K562 (cell line): ENCODE data around the gene KMT5C. TPM values are rescaled to one million over a fixed set of nuclear protein-coding genes. Genes with fewer than 3 reads are reported as not detected.
A peak's percentile ranks its signal among the peaks of the same experiment; 100 is the strongest.

Source experiments
- ATAC-seq: fragments of 200-7000 bp; cut with Tn5 transposase; 3 replicates; pipeline ENCODE4 v1.9.1; 2020; ENCODE audit warnings: moderate library complexity
- BruUV-seq: library from RNA; stranded (reverse); fragments of 400-500 nt; replicated peaks from 2 replicates; lab custom pipeline; 2021; lab: Mats Ljungman, UMichigan
- CTCF ChIA-PET: fragments of 300-600 bp; formaldehyde crosslinking; extraction: SDS; loops from one replicate; lab custom pipeline; 2021; ENCODE audit warnings: low intra/inter-chr PET ratio; lab: Yijun Ruan, JAX
- POLR2A ChIA-PET: fragments of 300-600, 350-650 bp; sonication (Branson Sonifier 250); formaldehyde crosslinking; extraction: SDS; loops from one replicate; lab custom pipeline; 2021; ENCODE audit warnings: antibody characterized with exemption, inconsistent platforms; lab: Yijun Ruan, JAX
- DNase-seq, 4 experiments: peaks; one replicate each; pipeline versions ENCODE4 v3.0.0 to v3.0.0-alpha.2; 2011 to 2018; ENCODE audit warnings: low spot score in 3 of 4, mixed read lengths in 3 of 4; ENCODE audit errors: extremely low read depth in 1 of 4
- FAIRE-seq: peaks from 2 replicates; lab custom pipeline; 2011; peaks lifted over from hg19 to GRCh38; lab: Jason Lieb, UNC
- H2AFZ ChIP-seq: 2 replicates; pipeline ENCODE4 v1.6.0; 2011; ENCODE audit warnings: low read depth, low read length, control low read depth, inconsistent platforms
- H3K27ac ChIP-seq: fragments of 200-600 bp; 3 replicates; pipeline ENCODE4 v1.8.0; 2011; ENCODE audit warnings: low read depth, mild to moderate bottlenecking, control low read depth, inconsistent platforms, low read length, moderate library complexity, mixed read lengths; ENCODE audit errors: extremely low read depth
- H3K27me3 ChIP-seq, 2 experiments: fragments of 300-600 bp in 1 of 2; 2 replicates in 1 of 2; 3 replicates in 1 of 2; pipeline versions ENCODE4 v1.6.0 to v1.8.0; 2011; ENCODE audit warnings: inconsistent platforms in 2 of 2, low read length in 2 of 2, mild to moderate bottlenecking in 1 of 2, mixed read lengths in 1 of 2, moderate library complexity in 1 of 2; ENCODE audit not compliant: control insufficient read depth in 2 of 2, insufficient read depth in 2 of 2
- H3K36me3 ChIP-seq: fragments of 300-600 bp; 3 replicates; pipeline ENCODE4 v1.8.0; 2011; ENCODE audit warnings: mild to moderate bottlenecking, low read length, inconsistent platforms; ENCODE audit not compliant: control insufficient read depth, insufficient read depth
- H3K4me1 ChIP-seq, 2 experiments: fragments of 200-600 bp in 1 of 2; replicated peaks in 1 of 2; 2 replicates in 1 of 2; 3 replicates in 1 of 2; pipeline versions ENCODE4 v1.5.1 to v1.8.0; 2011; ENCODE audit warnings: inconsistent platforms in 2 of 2, low read length in 2 of 2, mild to moderate bottlenecking in 1 of 2, mixed read lengths in 1 of 2, moderate library complexity in 1 of 2; ENCODE audit not compliant: control insufficient read depth in 2 of 2, insufficient read depth in 2 of 2
- H3K4me2 ChIP-seq: 2 replicates; pipeline ENCODE4 v1.6.1; 2011; ENCODE audit warnings: low read length, control low read depth, inconsistent platforms, mixed read lengths; ENCODE audit not compliant: insufficient read depth
- H3K4me3 ChIP-seq: fragments of 200-600 bp; sonication (generic), shearing (Covaris generic); 2 replicates; pipeline ENCODE4 v1.5.1; 2016; ENCODE audit warnings: control low read depth, inconsistent platforms
- H3K79me2 ChIP-seq: fragments of 200-600 bp; 3 replicates; pipeline ENCODE4 v1.8.0; 2011; ENCODE audit warnings: low read length, inconsistent platforms; ENCODE audit not compliant: control insufficient read depth, insufficient read depth
- H3K9ac ChIP-seq, 2 experiments: 2 replicates each; pipeline versions ENCODE4 v1.6.0 to v1.6.1; 2011; ENCODE audit warnings: low read depth in 2 of 2, low read length in 2 of 2, control low read depth in 1 of 2, inconsistent platforms in 1 of 2, mild to moderate bottlenecking in 1 of 2, mixed read lengths in 1 of 2; ENCODE audit not compliant: insufficient read depth in 1 of 2
- H3K9me1 ChIP-seq: one replicate; pipeline ENCODE4 v1.6.0; 2011; ENCODE audit warnings: inconsistent platforms, mild to moderate bottlenecking, low read length, moderate library complexity; ENCODE audit not compliant: control insufficient read depth, insufficient read depth
- H3K9me3 ChIP-seq: replicated peaks from 2 replicates; pipeline ENCODE4 v1.5.1; 2011; ENCODE audit warnings: low read depth, low read length, inconsistent platforms; ENCODE audit not compliant: control insufficient read depth, insufficient read depth
- H4K20me1 ChIP-seq: replicated peaks from 2 replicates; pipeline ENCODE4 v1.6.1; 2011; ENCODE audit warnings: low read length, inconsistent platforms, mixed read lengths; ENCODE audit not compliant: control insufficient read depth, insufficient read depth
- GMEB1 ChIP-seq: fragments of 250-450 bp; sonication (Bioruptor Pico); IDR thresholded peaks from 2 replicates; pipeline ENCODE4 v1.4.0; 2020; ENCODE audit warnings: mild to moderate bottlenecking
- ID3 ChIP-seq, 2 experiments: fragments of 250-450 bp in 1 of 2; fragments of 450-650 bp in 1 of 2; sonication (Bioruptor Pico) in 1 of 2; IDR thresholded peaks; 2 replicates each; pipeline versions ENCODE4 v1.6.1 to v1.8.0; 2016 to 2021; ENCODE audit warnings: mild to moderate bottlenecking in 2 of 2, moderate library complexity in 2 of 2, missing compliant biosample characterization in 1 of 2, missing genetic modification characterization in 1 of 2
- KDM5B ChIP-seq: fragments of 200-600 bp; sonication (generic); IDR thresholded peaks from 2 replicates; pipeline ENCODE4 v1.6.1; 2012; ENCODE audit warnings: low read depth, mild to moderate bottlenecking, moderate library complexity, low read length, control low read depth, inconsistent platforms; ENCODE audit not compliant: insufficient replicate concordance
- NR4A1 ChIP-seq, 2 experiments: fragments of 250-450 bp in 1 of 2; fragments of 450-650 bp in 1 of 2; sonication (Bioruptor Pico) in 1 of 2; IDR thresholded peaks; 2 replicates each; pipeline versions ENCODE4 v1.4.0 to v1.6.1; 2016 to 2020; ENCODE audit warnings: mild to moderate bottlenecking in 2 of 2, missing compliant biosample characterization in 1 of 2, missing genetic modification characterization in 1 of 2, moderate library complexity in 1 of 2
- PHF21A ChIP-seq: fragments of 450-650 bp; IDR thresholded peaks from 2 replicates; pipeline ENCODE4 v1.6.1; 2017; ENCODE audit warnings: low read depth, borderline replicate concordance
- PHF8 ChIP-seq: fragments of 200-600 bp; sonication (generic); IDR thresholded peaks from 2 replicates; pipeline ENCODE4 v1.6.1; 2012; ENCODE audit warnings: mixed run types, mild to moderate bottlenecking, inconsistent platforms, low read length, moderate library complexity, borderline replicate concordance
- POLR2AphosphoS5 ChIP-seq: IDR thresholded peaks from 2 replicates; pipeline ENCODE4 v1.6.1; 2011; ENCODE audit warnings: mild to moderate bottlenecking, low read depth, low read length, moderate library complexity; ENCODE audit not compliant: control insufficient read depth, insufficient read depth
- RBBP5 ChIP-seq: fragments of 200-600 bp; sonication (generic); IDR thresholded peaks from 2 replicates; pipeline ENCODE4 v1.6.1; 2012; ENCODE audit warnings: borderline replicate concordance, mild to moderate bottlenecking, low read length, control low read depth, inconsistent platforms; ENCODE audit not compliant: insufficient read depth, poor library complexity, severe bottlenecking
- SIN3B ChIP-seq: fragments of 450-650 bp; IDR thresholded peaks from 2 replicates; pipeline ENCODE4 v1.6.1; 2017; ENCODE audit warnings: low read depth, mild to moderate bottlenecking, moderate library complexity
- TFAP4 ChIP-seq: sonication (generic); formaldehyde crosslinking; IDR thresholded peaks from 2 replicates; pipeline ENCODE4 v1.8.0; 2022; ENCODE audit warnings: missing genetic modification reagents, mild to moderate bottlenecking, moderate library complexity, borderline replicate concordance
- ZBTB7A ChIP-seq: IDR thresholded peaks from 2 replicates; pipeline ENCODE4 v1.6.1; 2011; ENCODE audit warnings: low read depth, mild to moderate bottlenecking, low read length, moderate library complexity, borderline replicate concordance; ENCODE audit not compliant: control insufficient read depth
- WGBS: fragments of 100-300 bp; shearing (Covaris generic); methylation state at CpG from one replicate; pipeline ENCODE4 v1.1.6; 2016; ENCODE audit warnings: low coverage, mixed read lengths; ENCODE audit not compliant: insufficient coverage; ENCODE audit errors: missing lambda C conversion rate; 5-methylcytosine and 5-hydroxymethylcytosine counted together
- in situ Hi-C: fragments of 300-500 bp; cut with MboI; formaldehyde crosslinking; loops from 4 replicates; pipeline ENCODE4 v1.15.0; 2018; ENCODE audit warnings: inconsistent platforms, mixed read lengths
- intact Hi-C: fragments of 100-400 bp; cut with micrococcal nuclease; formaldehyde crosslinking; loops from 2 replicates; pipeline ENCODE4 v1.14.2; 2022
- polyA plus RNA-seq, 8 experiments: library from polyadenylated mRNA; depleted of rRNA in 4 of 8; stranded (reverse) in 5 of 8; unstranded in 3 of 8; fragments of >200 nt; fragmentation: Nextera tagmentation in 2 of 8; fragmentation: Illumina TruSeq in 1 of 8; extraction: Ambion mirVana in 2 of 8; extraction: Trizol in 1 of 8; gene quantifications; 2 replicates each; pipeline versions ENCODE4 v1.2.1 to v1.2.3, GENCODE V29; 2011 to 2014; ENCODE audit warnings: inconsistent platforms in 1 of 8, missing spikeins in 1 of 8
- total RNA-seq, 7 experiments: library from RNA; depleted of rRNA in 6 of 7; stranded (reverse); fragments of >200 nt in 6 of 7; fragmentation: Illumina TruSeq in 2 of 7; extraction: Trizol in 2 of 7; gene quantifications; 2 replicates each; pipeline versions ENCODE4 v1.2.1 to v1.2.3, GENCODE V29; 2011 to 2021; ENCODE audit warnings: low replicate concordance in 1 of 7

The KMT5C gene
- total and polyA plus RNA-seq, 9 of the 15 experiments (the other 6 are each of a cell fraction or from before 2014, with no cell fraction given), result 0.15 to 53.5 (median 16.6) TPM

- TF ChIP-seq ZBTB7A, result 0 out of 2 replicates have a peak, but pooled peaks have one; percentile 15
These were observed 43.8 kb downstream of the KMT5C start (continued) for GRCh38 chr19:55383279-55384130.

GRCh38 chr19:55384131-55384919, 44.6 kb downstream of the KMT5C start, which contains the start of gene TMEM238:
Gene TMEM238, minus strand, starts transcription at chr19:55384292. Its CDS starts 33 bp downstream, at chr19:55384259.
- peak; percentile 15 for ATAC-seq
- CTCF ChIA-PET, result no interaction called here
- intact Hi-C loops, result loop anchor here (2.0 kb wide), 1 partner anchor 168 kb away; no protein-coding TSS in a partner anchor
- 0 out of 2 replicates have a peak, but pooled peaks have one; percentile 19 for TF ChIP-seq PHF21A
- TF ChIP-seq ID3 (CRISPR knock-in tag; IDR thresholded peaks at IDR 0.05), result no peak
- no peak for TF ChIP-seq ID3 (tag; IDR thresholded peaks at IDR 0.05)
- peak; percentile 0; the same call in 1 of the 2 replicates for TF ChIP-seq SIN3B
- peak; percentile 58 for TF ChIP-seq RBBP5
- no peak for TF ChIP-seq NR4A1 (CRISPR knock-in tag; IDR thresholded peaks at IDR 0.05)
- TF ChIP-seq NR4A1 (tag; IDR thresholded peaks at IDR 0.05), result 0 out of 2 replicates have a peak, but pooled peaks have one; percentile 30
- no peak for TF ChIP-seq POLR2AphosphoS5
- TF ChIP-seq GMEB1 (CRISPR knock-in tag), result no peak
- peak; percentile 26 for TF ChIP-seq KDM5B
- peak; percentile 14; the same call in 1 of the 2 replicates for TF ChIP-seq PHF8
- peak; percentile 19; the same call in 1 of the 2 replicates for TF ChIP-seq TFAP4 (CRISPR knock-in tag)

More at GRCh38 chr19:55384131-55384919, 44.6 kb downstream of the KMT5C start, which contains the start of gene TMEM238:
- Histone ChIP-seq H3K27ac (peak within 1 kb of the TSS; percentile 97), H3K9me1 (peaks cover 8% of the 10 kb centered on the region), H3K4me1 (peaks cover 39 to 53% of the 10 kb centered on the region in 2 experiments), H3K36me3 (peaks cover 34% of the 10 kb centered on the region), H2AFZ (peak within 1 kb of the TSS; percentile 99), H3K9ac (peak within 1 kb of the TSS; percentile 94 to 97), H3K27me3 (no peaks in the 10 kb centered on the region), H3K9me3 (no peaks in the 10 kb centered on the region; the same call in 1 of the 2 replicates), H4K20me1 (peaks cover 33% of the 10 kb centered on the region), H3K79me2 (peaks cover 67% of the 10 kb centered on the region), H3K4me3 (peak within 1 kb of the TSS; percentile 77), H3K4me2 (peak within 1 kb of the TSS; percentile 94)
- no TSS peak for BruUV-seq
- 2% methylated on average over 43 of the region's 72 CpGs for WGBS
- POLR2A ChIA-PET, result interaction anchor here (0.5 to 12.9 kb wide), 24 partner anchors 9 to 297 kb away, joined by 3 to 195 read pairs (median 3); partner anchors contain the start of genes HSPBP1, ISOC2, KMT5C and PTPRH
- DNase-seq (peak in 3 of 4 experiments; percentile 55 to 72 (median 56)), FAIRE-seq (peak; percentile 11)
- in situ Hi-C loops, result no loop called here
